Suppressor macrophage treated with lipopolysaccharide for 4 hours (primary cell): Measurements from ENCODE around the gene CDH13.

Experiments used
- DNase-seq: peaks from one replicate; pipeline ENCODE4 v3.0.0-alpha.2; 2020

Gene CDH13

DNA sequence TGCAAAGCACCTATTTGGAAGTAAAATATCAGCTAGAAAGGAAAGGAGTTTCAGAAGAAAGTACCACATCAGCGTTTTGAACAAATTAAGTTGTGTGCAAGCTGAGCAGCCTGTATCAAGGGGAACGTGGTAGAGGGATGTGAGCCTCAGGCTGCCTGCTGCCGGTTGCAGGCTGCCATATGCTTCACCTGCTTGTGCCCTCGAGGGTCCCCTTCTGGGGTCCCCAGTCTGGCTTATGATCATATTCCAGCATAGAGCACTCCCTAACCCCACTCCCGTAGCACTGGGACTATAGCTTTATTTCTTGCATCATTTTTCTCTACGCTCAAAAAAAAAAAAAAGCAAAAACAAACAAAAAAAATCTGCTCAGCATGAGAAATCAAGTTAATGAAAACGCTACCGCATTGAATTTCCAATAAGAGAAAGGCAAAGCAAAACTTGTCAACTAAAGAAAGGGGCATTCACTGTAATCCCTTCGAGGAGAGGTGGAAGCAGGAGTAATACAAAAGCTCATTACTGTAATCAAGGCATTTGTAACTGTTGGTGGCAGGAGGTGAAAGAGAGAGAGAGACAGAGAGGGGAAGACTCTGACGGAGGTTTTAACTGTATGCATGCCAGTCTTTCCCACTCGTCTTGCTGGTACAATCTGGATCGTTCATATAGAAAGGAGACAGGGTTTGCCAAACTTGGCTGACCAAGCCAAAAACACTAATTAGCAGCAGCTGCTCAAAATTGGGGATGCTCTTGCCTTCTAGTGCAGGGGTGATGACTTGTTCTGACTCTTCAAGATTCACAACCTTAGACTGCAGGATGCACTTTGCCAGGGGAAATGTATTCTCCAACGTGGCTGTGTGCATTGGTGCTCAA, 922.8 kb downstream of the CDH13 start:
- DNase-seq: no peak

- DNase-seq: no peak
Measured at GRCh38 chr16:83550183-83550569, 923.4 kb downstream of the CDH13 start.

GRCh38 chr16:83552228-83552627, 925.5 kb downstream of the CDH13 start:
- no peak for DNase-seq

DNA sequence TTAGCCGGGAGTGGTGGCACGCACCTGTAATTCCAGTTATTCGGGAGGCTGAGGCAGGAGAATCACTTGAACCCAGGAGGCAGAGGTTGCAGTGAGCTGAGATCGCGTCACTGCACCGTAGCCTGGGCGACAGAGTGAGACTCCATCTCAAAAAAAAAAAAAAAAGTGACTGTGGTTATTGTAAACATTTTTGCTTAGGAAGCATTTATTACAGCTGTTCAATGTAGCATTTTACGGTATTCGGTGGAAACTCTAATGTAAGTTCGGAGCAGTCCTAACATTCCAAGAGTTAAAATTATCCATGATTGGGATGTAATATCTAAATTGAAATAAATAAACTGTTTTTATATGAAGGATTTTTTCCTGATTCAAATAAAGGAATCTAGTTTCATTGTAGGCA, 926.2 kb downstream of the CDH13 start:
- DNase-seq: no peak

DNA sequence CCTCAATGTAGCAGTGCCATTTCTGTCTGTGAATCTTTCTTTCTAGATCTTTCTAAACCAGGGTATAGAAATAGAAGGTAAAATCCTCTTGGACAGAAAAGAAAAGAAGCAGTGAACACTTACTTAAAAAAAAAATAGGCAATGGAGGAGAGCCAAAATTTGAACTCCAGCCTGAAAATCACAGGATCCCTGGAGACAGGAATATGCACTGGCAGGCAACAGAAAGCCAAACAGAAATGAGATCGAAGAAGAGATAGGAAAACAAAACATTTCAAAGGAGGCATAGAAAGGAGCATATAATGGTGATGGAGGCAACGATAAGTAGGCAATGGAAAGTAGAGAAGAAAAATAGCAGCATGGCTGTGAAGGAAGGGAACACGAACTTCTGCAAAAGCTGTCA, 927.3 kb downstream of the CDH13 start:
- DNase-seq: no peak

DNA sequence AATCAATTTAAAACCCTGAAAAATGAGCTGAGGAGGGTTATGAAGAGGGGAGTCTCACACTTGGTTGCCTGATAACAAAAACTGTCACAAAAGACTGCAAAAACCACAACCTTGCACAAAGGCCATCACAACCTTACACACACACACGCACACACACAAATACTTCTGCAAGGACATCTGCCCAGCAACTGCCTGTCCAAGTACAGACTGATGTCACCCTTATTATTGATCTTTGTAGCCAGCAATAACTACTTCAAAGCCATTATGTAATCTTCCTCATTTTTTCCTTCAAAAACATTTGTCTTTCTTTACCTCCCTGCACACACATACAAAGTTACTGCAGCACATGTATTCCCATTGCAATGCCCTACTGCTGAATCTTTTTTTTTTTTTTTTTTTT, 927.8 kb downstream of the CDH13 start:
- no peak for DNase-seq

- peak; percentile 4 for DNase-seq
Measured at GRCh38 chr16:83561876-83562275, 935.1 kb downstream of the CDH13 start.

- DNase-seq: no peak
Measured at GRCh38 chr16:83568345-83568744, 941.6 kb downstream of the CDH13 start.

GRCh38 chr16:83574388-83574787, 947.6 kb downstream of the CDH13 start:
- no peak for DNase-seq

DNA sequence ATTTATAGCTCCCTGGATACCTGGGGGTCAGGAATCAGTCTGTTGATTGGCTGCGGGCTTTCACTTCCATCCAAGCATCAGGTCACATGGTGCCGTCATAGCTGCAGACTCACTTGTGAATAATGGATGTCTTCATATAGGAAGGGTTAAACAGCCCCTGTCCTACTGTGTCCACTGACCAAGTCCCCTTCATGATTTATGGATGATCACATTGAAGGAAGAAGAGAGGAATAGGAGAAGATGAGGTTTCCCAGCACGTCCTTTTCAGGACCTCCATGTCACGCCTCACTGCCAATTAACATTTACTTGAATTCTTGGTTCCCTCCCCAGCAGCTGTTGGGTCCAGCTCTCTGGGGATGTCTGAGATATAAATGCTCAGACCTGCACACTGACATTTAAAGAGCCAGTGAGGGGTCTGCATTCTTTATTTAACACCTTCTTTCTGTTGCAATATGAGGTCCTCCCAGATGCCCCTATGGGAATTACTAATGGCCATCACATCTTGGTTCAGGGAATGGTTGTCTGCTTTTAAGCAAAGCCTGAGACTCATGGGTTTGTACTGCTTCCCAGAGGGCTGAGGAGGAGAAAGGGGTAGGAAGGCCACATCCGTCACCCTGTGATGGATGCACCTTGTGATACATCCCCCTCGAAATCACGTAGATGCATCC, 950.4 kb downstream of the CDH13 start:
- DNase-seq: no peak

DNA sequence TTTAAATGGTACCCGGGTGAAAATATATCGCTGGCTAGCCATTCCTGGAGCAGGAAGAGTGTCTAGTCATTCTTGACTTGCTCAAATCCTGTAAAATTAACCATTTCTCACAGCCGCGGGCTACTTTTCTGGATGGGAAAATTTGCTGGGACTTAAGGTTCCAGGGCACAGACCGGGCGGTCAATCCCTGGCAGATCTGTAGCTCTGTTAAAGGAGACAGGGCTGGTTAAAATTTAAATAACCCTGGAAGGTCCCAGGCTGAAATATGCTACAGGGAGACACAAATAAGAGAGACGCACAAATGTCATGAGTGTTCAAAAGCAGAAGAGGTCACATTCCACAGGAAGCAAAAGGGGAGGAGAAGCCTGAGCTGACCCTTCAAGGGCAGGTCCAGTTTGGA, 951.4 kb downstream of the CDH13 start:
- DNase-seq: no peak

DNA sequence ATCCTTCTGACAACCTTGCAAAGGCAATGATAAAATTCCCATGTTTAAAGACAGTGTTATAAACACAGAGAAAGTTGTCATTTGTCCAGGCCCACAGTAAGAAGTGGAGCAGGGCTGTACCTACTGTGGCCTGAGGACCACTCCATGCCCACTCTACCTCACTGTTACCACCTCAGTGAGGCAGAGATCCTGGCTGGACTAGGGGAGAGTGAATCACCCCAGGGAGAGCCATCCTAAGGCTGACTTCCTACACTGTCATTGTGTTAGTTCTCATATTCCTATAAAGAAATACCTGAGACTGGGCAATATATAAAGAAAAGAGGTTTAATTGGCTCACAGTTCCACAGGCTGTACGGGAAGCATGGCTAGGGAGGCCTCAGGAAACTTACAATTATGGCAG, 952.3 kb downstream of the CDH13 start:
- no peak for DNase-seq

GRCh38 chr16:83579436-83579835, 952.7 kb downstream of the CDH13 start:
- DNase-seq: no peak

GRCh38 chr16:83581082-83581481, 954.3 kb downstream of the CDH13 start:
- no peak for DNase-seq

DNA sequence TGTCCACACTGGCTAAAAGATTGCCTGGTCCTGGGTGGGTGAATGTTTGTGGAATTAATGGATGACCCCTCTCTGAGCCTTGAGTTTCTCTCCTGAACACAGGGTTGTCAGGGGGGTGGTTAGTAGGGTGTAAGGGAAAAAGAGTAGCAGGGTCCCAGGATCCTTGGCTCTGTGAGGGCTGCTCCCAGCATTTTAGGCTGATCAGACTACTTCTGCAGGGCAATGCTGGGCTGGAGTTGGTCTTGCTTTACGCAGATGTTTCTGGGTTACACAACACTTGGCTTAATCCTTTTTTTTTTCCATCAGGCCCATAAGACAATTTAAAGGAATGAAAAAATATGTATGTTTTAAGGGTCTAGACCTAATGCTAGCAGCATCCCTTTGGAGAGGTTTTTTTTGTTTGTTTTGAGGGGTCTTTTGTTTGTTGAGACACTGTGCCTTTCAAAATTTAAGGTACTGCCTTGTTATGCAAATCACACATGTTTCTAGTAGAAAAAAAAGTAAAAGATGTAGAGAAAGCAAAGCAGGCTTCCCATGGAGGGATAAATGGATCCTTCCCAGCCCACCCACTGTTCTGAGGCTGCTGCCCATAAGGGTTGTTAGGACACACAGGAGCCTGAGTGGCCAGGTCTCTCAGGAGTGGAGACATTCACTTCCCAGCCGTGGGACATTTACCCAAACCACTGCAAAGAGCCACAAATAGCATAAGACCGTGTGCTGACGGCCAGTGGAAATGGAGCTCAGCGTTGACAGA, 955.4 kb downstream of the CDH13 start:
- no peak for DNase-seq

- no peak for DNase-seq
Measured at GRCh38 chr16:83586036-83586435, 959.3 kb downstream of the CDH13 start.

GRCh38 chr16:83586461-83587200, 959.9 kb downstream of the CDH13 start:
- DNase-seq: no peak

GRCh38 chr16:83587201-83587600, 960.4 kb downstream of the CDH13 start:
- DNase-seq: no peak

DNA sequence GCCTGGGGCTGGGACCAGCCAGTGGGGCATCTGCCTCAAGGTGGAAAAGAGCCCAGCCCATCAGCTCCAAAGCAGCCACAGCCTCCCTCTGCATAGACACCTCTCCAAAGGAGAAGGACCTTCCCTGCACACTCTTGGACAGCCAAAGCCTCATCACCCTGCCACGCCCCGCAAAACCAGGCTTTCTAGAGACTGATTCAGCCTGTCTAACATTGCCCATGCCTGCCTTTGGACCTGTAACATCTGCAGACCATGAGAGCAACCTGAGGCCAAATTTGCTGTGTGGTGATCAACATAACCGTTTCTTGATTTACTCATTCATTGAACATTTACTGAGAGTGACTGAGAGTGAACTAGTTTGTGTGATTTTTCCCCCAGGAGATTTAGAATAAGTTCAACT, 961.3 kb downstream of the CDH13 start:
- DNase-seq: no peak

- DNase-seq: no peak
Measured at GRCh38 chr16:83589576-83589975, 962.8 kb downstream of the CDH13 start.

GRCh38 chr16:83592778-83593177, 966.0 kb downstream of the CDH13 start:
- DNase-seq: no peak

DNA sequence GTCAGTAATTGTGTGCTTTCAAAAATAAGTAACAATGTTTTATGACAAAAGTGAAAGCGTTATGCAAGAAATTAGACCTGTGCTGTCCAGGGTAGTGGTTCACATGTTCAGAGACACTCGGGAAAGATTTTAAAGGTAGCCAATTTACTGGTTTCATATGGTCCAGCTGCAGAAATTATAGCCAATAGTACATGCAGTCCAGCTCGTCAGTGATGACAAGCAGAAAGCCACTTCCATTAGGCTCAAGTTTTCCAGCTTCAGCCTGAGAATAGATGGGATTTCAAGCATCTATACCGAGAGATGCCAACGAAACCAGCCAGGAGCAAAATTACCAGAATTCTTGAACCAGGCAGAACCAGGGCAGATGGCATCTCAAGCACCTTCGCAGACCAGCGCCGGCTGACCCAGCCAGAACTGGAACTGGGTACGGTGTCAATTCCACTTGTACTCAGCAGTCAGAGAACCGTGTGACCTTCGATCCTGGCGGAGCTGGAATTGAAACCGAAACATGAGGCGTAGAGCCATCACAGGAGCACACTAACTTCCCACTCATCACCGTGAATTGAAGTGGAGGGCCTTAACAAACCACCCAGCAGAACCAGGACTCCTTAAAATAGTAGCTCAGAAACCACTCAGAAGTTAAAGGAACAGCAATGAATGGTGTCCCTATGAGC, 973.2 kb downstream of the CDH13 start:
- DNase-seq: no peak
